Fibroblast of mammary gland (primary cell): ENCODE measurements around the gene BET1L.

ENCODE experiments used
- DNase-seq: peaks from one replicate; pipeline ENCODE4 v3.0.0-alpha.2; 2010; ENCODE audit warnings: low read depth
- H3K4me3 ChIP-seq: 2 replicates; pipeline ENCODE4 v1.5.1; 2011; ENCODE audit warnings: low read depth, mild to moderate bottlenecking, low read length, moderate library complexity; ENCODE audit not compliant: control insufficient read depth
- TF ChIP-seq, protein P1 (sequence below): conservative IDR thresholded peaks from 2 replicates; pipeline ENCODE4 v1.5.1; 2011; ENCODE audit warnings: low read depth, low read length, inconsistent platforms; ENCODE audit not compliant: control insufficient read depth, insufficient read depth

BET1L gene

DNA sequence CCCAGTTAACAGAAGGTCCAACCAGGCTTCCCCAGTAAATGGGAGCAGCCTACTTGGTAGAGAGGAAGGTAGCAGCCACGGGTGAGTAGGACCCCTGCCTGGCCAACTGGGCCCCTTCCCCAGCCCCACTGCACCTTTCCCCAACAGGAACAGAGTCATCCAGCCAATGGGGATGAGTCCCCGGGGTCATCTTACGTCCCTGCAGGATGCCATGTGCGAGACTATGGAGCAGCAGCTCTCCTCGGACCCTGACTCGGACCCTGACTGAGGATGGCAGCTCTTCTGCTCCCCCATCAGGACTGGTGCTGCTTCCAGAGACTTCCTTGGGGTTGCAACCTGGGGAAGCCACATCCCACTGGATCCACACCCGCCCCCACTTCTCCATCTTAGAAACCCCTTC is 6.9 kb upstream of the BET1L start:
- no peak overlapping the region for H3K4me3 ChIP-seq
- TF ChIP-seq, protein P1, sequence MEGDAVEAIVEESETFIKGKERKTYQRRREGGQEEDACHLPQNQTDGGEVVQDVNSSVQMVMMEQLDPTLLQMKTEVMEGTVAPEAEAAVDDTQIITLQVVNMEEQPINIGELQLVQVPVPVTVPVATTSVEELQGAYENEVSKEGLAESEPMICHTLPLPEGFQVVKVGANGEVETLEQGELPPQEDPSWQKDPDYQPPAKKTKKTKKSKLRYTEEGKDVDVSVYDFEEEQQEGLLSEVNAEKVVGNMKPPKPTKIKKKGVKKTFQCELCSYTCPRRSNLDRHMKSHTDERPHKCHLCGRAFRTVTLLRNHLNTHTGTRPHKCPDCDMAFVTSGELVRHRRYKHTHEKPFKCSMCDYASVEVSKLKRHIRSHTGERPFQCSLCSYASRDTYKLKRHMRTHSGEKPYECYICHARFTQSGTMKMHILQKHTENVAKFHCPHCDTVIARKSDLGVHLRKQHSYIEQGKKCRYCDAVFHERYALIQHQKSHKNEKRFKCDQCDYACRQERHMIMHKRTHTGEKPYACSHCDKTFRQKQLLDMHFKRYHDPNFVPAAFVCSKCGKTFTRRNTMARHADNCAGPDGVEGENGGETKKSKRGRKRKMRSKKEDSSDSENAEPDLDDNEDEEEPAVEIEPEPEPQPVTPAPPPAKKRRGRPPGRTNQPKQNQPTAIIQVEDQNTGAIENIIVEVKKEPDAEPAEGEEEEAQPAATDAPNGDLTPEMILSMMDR, result no peak
- DNase-seq, result no peak

- DNase-seq, result no peak
Observed at GRCh38 chr11:213111-213510, 5.9 kb upstream of the BET1L start.

GRCh38 chr11:212150-213100 is 5.2 kb upstream of the BET1L start:
- H3K4me3 ChIP-seq, result no peak overlapping the region
- TF ChIP-seq, protein P1, result no peak
- DNase-seq, result no peak

More at GRCh38 chr11:213111-213510, 5.9 kb upstream of the BET1L start:
- TF ChIP-seq, protein P1, result no peak
- no peak overlapping the region for H3K4me3 ChIP-seq

DNA sequence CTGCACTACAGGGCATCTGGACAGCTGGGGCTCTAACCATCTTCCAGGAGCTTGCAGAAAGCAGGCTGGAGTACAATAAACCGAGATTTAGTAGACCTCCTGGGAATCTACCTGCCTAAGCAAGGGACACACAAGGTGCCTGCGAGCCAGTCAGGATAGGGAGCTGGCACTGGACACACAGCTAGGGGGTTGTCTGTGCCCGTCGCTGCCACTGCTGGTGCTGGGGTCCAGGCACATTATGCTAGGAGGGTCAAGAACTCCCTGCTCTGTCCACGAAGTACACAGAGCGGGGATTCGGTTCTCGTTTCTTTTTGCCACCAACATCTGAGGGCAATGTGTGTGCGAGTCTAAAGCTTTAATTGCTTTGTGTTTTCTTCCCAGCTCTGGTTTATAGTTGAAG is 4.5 kb upstream of the BET1L start:
- no peak overlapping the region for H3K4me3 ChIP-seq
- TF ChIP-seq, protein P1, result no peak
- DNase-seq, result no peak

DNA sequence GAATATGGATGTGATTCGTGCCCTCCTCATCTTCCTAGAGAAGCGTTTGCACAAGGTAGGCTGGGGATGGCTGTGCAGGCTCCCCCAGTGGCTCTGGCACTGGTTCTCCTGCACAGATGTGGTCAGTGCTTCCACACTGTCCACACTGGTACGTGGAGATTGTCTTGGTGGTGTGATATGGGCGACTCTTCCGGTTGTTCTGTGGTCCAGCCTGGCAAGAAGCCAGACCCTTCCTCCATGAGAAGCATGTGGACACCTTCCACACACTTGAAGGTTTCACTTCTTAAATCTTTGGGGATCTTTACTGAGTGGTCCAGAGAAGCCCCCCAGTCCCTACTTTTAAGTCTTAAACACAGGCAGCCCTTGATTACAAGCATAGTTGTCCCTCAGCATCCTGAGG is 4.1 kb upstream of the BET1L start:
- no peak overlapping the region for H3K4me3 ChIP-seq
- no peak for DNase-seq
- TF ChIP-seq, protein P1, result no peak

DNA sequence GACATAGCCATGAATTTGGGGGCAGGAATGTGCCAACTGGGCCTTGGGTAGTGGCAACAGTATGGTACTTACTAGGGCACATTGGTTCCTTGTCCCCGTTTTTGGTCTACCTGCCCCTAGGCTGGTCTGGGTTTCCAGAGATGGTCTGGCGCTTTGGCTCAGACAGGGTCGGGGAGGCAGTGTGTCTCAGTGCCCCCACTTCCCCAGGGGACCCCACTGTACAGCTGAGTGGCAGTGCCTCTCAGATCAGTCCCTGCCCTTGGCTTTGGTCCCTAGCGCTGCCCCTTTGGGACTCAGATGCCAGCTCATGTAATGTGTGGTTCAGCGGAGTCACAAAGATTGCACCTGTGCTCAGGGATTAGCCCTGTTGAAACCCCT is 3.6 kb upstream of the BET1L start:
- H3K4me3 ChIP-seq, result peak overlapping the region; percentile 95
- no peak for DNase-seq
- TF ChIP-seq, protein P1, result no peak
